ENCODE measurements around the gene CENATAC. TPM values are rescaled to one million over a fixed set of nuclear protein-coding genes. Genes with fewer than 3 reads are reported as not detected.

Gene CENATAC
- total RNA-seq, 1 experiment from 2014 or later, result 46.9 TPM

DNA sequence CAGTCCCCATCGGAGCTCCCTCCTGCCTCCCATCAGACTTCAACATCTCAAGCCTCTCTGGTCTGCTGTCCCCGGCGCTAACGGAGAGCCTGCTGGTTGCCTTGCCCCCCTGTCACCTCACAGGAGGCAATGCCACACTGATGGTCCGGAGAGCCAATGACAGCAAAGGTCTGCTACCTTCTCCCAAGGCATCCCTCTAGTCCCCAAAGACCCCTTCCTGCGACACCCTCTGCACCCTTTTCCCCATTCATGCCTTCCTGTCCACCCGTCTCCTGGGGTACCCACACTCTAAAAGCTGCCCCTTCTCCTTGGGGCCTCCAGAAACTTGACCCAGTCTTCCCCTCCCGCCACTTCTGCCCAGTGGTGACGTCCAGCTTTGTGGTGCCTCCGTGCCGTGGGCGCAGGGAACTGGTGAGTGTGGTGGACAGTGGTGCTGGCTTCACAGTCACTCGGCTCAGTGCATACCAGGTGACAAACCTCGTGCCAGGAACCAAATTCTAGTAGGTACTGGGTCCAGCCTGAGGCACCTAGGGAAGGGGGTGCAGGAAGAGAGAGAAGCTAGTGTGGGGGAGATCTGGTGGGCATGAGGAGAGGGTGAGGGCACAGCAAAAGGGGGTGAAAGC is 41.0 kb upstream of the CENATAC start:
- H3K27me3 Mint-ChIP-seq (ENCODE audit: unreplicated experiment), result peaks cover 29% of the 10 kb centered on the region
- no peak overlapping the region for H3K4me3 Mint-ChIP-seq (ENCODE audit: low read depth, unreplicated experiment)
- intact Hi-C loops (cut with micrococcal nuclease; ENCODE audit: unreplicated experiment), result loop anchor here (1.0 to 10.0 kb wide), 3 partner anchors 28 to 272 kb away; no protein-coding TSS in a partner anchor
- no peak overlapping the region for H3K27ac Mint-ChIP-seq (ENCODE audit: unreplicated experiment)
- H3K9me3 Mint-ChIP-seq (ENCODE audit: low read depth, unreplicated experiment), result no peaks in the 10 kb centered on the region
- no peak for DNase-seq
- no peaks in the 10 kb centered on the region for H3K36me3 Mint-ChIP-seq (ENCODE audit: insufficient read depth, unreplicated experiment)
- TF ChIP-seq, protein P1, sequence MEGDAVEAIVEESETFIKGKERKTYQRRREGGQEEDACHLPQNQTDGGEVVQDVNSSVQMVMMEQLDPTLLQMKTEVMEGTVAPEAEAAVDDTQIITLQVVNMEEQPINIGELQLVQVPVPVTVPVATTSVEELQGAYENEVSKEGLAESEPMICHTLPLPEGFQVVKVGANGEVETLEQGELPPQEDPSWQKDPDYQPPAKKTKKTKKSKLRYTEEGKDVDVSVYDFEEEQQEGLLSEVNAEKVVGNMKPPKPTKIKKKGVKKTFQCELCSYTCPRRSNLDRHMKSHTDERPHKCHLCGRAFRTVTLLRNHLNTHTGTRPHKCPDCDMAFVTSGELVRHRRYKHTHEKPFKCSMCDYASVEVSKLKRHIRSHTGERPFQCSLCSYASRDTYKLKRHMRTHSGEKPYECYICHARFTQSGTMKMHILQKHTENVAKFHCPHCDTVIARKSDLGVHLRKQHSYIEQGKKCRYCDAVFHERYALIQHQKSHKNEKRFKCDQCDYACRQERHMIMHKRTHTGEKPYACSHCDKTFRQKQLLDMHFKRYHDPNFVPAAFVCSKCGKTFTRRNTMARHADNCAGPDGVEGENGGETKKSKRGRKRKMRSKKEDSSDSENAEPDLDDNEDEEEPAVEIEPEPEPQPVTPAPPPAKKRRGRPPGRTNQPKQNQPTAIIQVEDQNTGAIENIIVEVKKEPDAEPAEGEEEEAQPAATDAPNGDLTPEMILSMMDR (IDR thresholded peaks at IDR 0.05; ENCODE audit: unreplicated experiment), result no peak
- BruUV-seq (replicated peaks), result no TSS peak
- peaks cover 10% of the 10 kb centered on the region for H3K4me1 Mint-ChIP-seq (ENCODE audit: low read depth, unreplicated experiment)
- CTCF ChIA-PET, result interaction anchor here (0.6 kb wide), 1 partner anchor 267 kb away, joined by 4 read pairs; no protein-coding TSS in a partner anchor

DNA sequence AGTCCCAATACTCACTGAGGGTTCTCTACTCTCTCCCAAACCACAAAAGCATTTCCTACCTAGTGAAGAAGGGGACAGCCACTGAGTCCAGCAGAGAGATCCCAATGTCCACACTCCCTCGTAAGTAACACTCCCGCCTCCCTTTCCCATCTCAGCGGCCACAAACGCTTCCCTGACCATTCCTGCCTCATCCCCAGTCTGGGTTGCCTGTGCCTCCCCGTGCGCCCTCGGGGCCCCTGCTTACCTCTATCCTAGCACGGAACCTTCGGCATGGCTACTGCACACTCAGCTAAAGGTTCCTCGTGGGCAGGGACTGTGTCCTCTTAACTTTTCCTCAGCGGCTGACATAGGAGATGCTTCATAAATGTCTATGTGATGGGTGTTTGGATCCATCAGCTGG is 40.4 kb upstream of the CENATAC start:
- no peak overlapping the region for H3K27ac Mint-ChIP-seq (ENCODE audit: unreplicated experiment)
- H3K9me3 Mint-ChIP-seq (ENCODE audit: low read depth, unreplicated experiment), result no peaks in the 10 kb centered on the region
- peaks cover 10% of the 10 kb centered on the region for H3K4me1 Mint-ChIP-seq (ENCODE audit: low read depth, unreplicated experiment)
- no peak overlapping the region for H3K4me3 Mint-ChIP-seq (ENCODE audit: low read depth, unreplicated experiment)
- H3K36me3 Mint-ChIP-seq (ENCODE audit: insufficient read depth, unreplicated experiment), result no peaks in the 10 kb centered on the region
- DNase-seq, result no peak
- peaks cover 29% of the 10 kb centered on the region for H3K27me3 Mint-ChIP-seq (ENCODE audit: unreplicated experiment)
- CTCF ChIA-PET, result interaction anchor here (0.6 kb wide), 1 partner anchor 1254 kb away, joined by 3 read pairs; no protein-coding TSS in a partner anchor
- BruUV-seq (replicated peaks), result no TSS peak
- TF ChIP-seq, protein P1 (IDR thresholded peaks at IDR 0.05; ENCODE audit: unreplicated experiment), result no peak
- intact Hi-C loops (cut with micrococcal nuclease; ENCODE audit: unreplicated experiment), result loop anchor here (2.0 to 10.0 kb wide), 2 partner anchors 29 to 273 kb away; no protein-coding TSS in a partner anchor

DNA sequence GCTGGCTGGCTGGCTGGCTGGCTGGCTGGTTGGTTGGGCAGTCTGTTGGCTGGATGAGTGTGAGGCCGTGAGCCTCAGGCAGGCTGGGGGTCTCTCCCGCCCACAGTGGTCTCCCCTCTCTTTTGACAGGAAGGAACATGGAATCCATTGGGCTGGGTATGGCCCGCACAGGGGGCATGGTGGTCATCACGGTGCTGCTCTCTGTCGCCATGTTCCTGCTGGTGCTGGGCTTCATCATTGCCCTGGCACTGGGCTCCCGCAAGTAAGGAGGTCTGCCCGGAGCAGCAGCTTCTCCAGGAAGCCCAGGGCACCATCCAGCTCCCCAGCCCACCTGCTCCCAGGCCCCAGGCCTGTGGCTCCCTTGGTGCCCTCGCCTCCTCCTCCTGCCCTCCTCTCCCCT is 40.0 kb upstream of the CENATAC start:
- Mint-ChIP-seq H3K27me3 (ENCODE audit: unreplicated experiment) (peaks cover 29% of the 10 kb centered on the region), H3K36me3 (ENCODE audit: insufficient read depth, unreplicated experiment) (no peaks in the 10 kb centered on the region), H3K4me1 (ENCODE audit: low read depth, unreplicated experiment) (peaks cover 10% of the 10 kb centered on the region), H3K27ac (ENCODE audit: unreplicated experiment) (no peak overlapping the region), H3K4me3 (ENCODE audit: low read depth, unreplicated experiment) (no peak overlapping the region), H3K9me3 (ENCODE audit: low read depth, unreplicated experiment) (no peaks in the 10 kb centered on the region)
- TF ChIP-seq, protein P1 (IDR thresholded peaks at IDR 0.05; ENCODE audit: unreplicated experiment), result no peak
- CTCF ChIA-PET, result interaction anchor here (0.6 kb wide), 1 partner anchor 1254 kb away, joined by 3 read pairs; no protein-coding TSS in a partner anchor
- DNase-seq, result no peak
- BruUV-seq (replicated peaks), result no TSS peak
- intact Hi-C loops (cut with micrococcal nuclease; ENCODE audit: unreplicated experiment), result loop anchor here (2.0 to 10.0 kb wide), 2 partner anchors 29 to 273 kb away; no protein-coding TSS in a partner anchor

DNA sequence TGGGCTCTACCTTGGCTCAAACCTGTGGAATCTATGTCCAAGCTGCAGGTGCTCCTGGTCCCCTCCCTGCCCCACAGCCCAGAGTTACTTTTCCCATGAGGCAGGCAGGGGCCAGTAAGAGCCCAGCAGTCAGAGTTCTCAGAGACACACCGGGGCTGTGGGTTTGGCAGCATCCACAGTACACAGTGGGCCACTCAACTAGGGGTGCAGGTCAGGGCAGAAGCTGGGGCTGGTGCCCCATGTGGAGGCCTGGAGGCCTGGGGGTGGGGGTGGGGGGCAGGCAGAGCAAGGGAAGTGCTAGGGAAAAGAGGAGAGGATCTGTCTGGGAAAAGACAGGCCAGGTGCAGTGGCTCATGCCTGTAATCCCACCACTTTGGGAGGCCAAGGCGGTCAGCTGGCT is 39.4 kb upstream of the CENATAC start:
- no peak overlapping the region for H3K27ac Mint-ChIP-seq (ENCODE audit: unreplicated experiment)
- CTCF ChIA-PET, result no interaction called here
- H3K9me3 Mint-ChIP-seq (ENCODE audit: low read depth, unreplicated experiment), result no peaks in the 10 kb centered on the region
- peaks cover 10% of the 10 kb centered on the region for H3K4me1 Mint-ChIP-seq (ENCODE audit: low read depth, unreplicated experiment)
- no TSS peak for BruUV-seq (replicated peaks)
- TF ChIP-seq, protein P1 (IDR thresholded peaks at IDR 0.05; ENCODE audit: unreplicated experiment), result no peak
- DNase-seq, result no peak
- no peak overlapping the region for H3K4me3 Mint-ChIP-seq (ENCODE audit: low read depth, unreplicated experiment)
- intact Hi-C loops (cut with micrococcal nuclease; ENCODE audit: unreplicated experiment), result loop anchor here (10.0 kb wide), 1 partner anchor 274 kb away; no protein-coding TSS in a partner anchor
- no peaks in the 10 kb centered on the region for H3K36me3 Mint-ChIP-seq (ENCODE audit: insufficient read depth, unreplicated experiment)
- peaks cover 29% of the 10 kb centered on the region for H3K27me3 Mint-ChIP-seq (ENCODE audit: unreplicated experiment)

Data from Calu3 (cell line).